Uterus (tissue), 4 donors: Measurements from ENCODE around the gene TIMM21. TPM values are rescaled to one million over a fixed set of nuclear protein-coding genes. Genes with fewer than 3 reads are reported as not detected.
A peak's percentile ranks its signal among the peaks of the same experiment; 100 is the strongest.

Experiments used
- DNase-seq, 2 donors: peaks; one replicate each; pipeline ENCODE4 v3.0.0-alpha.2; 2019 to 2020
- H3K27ac ChIP-seq, 2 donors: fragments of 200-600 bp; sonication (generic); 1 replicate in 1 of 2; 2 replicates in 1 of 2; pipeline ENCODE4 v1.5.1; 2016 to 2018
- H3K27me3 ChIP-seq, 2 donors: fragments of 200-600 bp; sonication (generic); one replicate each; pipeline ENCODE4 v1.5.1; 2018 to 2019; ENCODE audit warnings: control low read depth in 1 of 2
- H3K36me3 ChIP-seq, 2 donors: fragments of 200-600 bp; sonication (generic); one replicate each; pipeline ENCODE4 v1.5.1; 2019; ENCODE audit warnings: control low read depth in 1 of 2
- H3K4me1 ChIP-seq, 2 donors: fragments of 200-600 bp; sonication (generic); one replicate each; pipeline ENCODE4 v1.5.1; 2018 to 2019; ENCODE audit warnings: control low read depth in 1 of 2
- H3K4me3 ChIP-seq, 2 donors: fragments of 200-600 bp; sonication (generic); 1 replicate in 1 of 2; 2 replicates in 1 of 2; pipeline ENCODE4 v1.5.1; 2018 to 2019; ENCODE audit warnings: mild to moderate bottlenecking in 1 of 2
- H3K9me3 ChIP-seq, 2 donors: fragments of 200-600 bp; sonication (generic); one replicate each; pipeline ENCODE4 v1.5.1; 2019; ENCODE audit warnings: control low read depth in 1 of 2
- CTCF ChIP-seq, 4 experiments: fragments of 200-600 bp in 2 of 4; fragments of 450-650 bp in 2 of 4; sonication (generic) in 2 of 4; IDR thresholded peaks; one replicate each; pipeline ENCODE4 v1.5.1; 2016 to 2019; ENCODE audit warnings: antibody characterized with exemption in 4 of 4, mild to moderate bottlenecking in 2 of 4, moderate library complexity in 1 of 4
- POLR2A ChIP-seq, 2 donors: fragments of 450-650 bp; IDR thresholded peaks; one replicate each; pipeline ENCODE4 v1.6.1; 2016; ENCODE audit warnings: antibody characterized with exemption in 2 of 2, mild to moderate bottlenecking in 1 of 2, moderate library complexity in 1 of 2
- intact Hi-C: fragments of 100-400 bp; cut with DNase I; formaldehyde crosslinking; loops from one replicate; pipeline ENCODE4 v1.15.1; 2023; ENCODE audit warnings: low total_unique reads
- total RNA-seq, 4 donors: library from RNA; depleted of rRNA in 3 of 4; stranded (reverse); fragments of >200 nt in 3 of 4; gene quantifications; one replicate each; pipeline versions ENCODE4 v1.1.0 to v1.2.4, GENCODE V29; 2014 to 2023
- donor health status: DM: yes; HTN: yes; CAD: no.

TIMM21 gene
- total RNA-seq, 4 donors from 2014 or later, result 15.0 to 44.0 (median 17.2) TPM

- no peak overlapping the region for H3K4me3 ChIP-seq
- H3K9me3 ChIP-seq, result no peaks in the 10 kb centered on the region
- no peak for DNase-seq
- no peaks in the 10 kb centered on the region for H3K4me1 ChIP-seq
- H3K27ac ChIP-seq, result no peak overlapping the region
- TF ChIP-seq POLR2A (IDR thresholded peaks at IDR 0.05) (no peak), CTCF (IDR thresholded peaks at IDR 0.05) (no peak)
- H3K27me3 ChIP-seq, result peaks cover 0 to 3% of the 10 kb centered on the region in 2 donors
- H3K36me3 ChIP-seq, result no peaks in the 10 kb centered on the region
- intact Hi-C loops, result loop anchor here (10.0 kb wide), 1 partner anchor 360 kb away; no protein-coding TSS in a partner anchor
These were observed 46.4 kb downstream of the TIMM21 start for GRCh38 chr18:74194691-74195090.

GRCh38 chr18:74196220-74197119 is 48.1 kb downstream of the TIMM21 start:
- H3K27me3 ChIP-seq, result peaks cover 0 to 3% of the 10 kb centered on the region in 2 donors
- H3K27ac ChIP-seq, result no peak overlapping the region
- no peaks in the 10 kb centered on the region for H3K9me3 ChIP-seq
- H3K4me1 ChIP-seq, result no peaks in the 10 kb centered on the region
- TF ChIP-seq CTCF (IDR thresholded peaks at IDR 0.05) (peak; percentile 80 to 92 (median 86)), POLR2A (IDR thresholded peaks at IDR 0.05) (no peak)
- H3K36me3 ChIP-seq, result no peaks in the 10 kb centered on the region
- H3K4me3 ChIP-seq, result no peak overlapping the region
- peak; percentile 34 to 49 for DNase-seq
- intact Hi-C loops, result loop anchor here (10.0 kb wide), 1 partner anchor 358 kb away; no protein-coding TSS in a partner anchor

GRCh38 chr18:74197705-74198341 is 49.5 kb downstream of the TIMM21 start:
- Histone ChIP-seq H3K4me3 (no peak overlapping the region), H3K4me1 (no peaks in the 10 kb centered on the region), H3K9me3 (no peaks in the 10 kb centered on the region), H3K36me3 (no peaks in the 10 kb centered on the region), H3K27ac (no peak overlapping the region), H3K27me3 (no peaks in the 10 kb centered on the region)
- DNase-seq, result no peak
- intact Hi-C loops, result loop anchor here (10.0 kb wide), 1 partner anchor 357 kb away; no protein-coding TSS in a partner anchor
- no peak for TF ChIP-seq CTCF (IDR thresholded peaks at IDR 0.05)

- no peaks in the 10 kb centered on the region for H3K4me1 ChIP-seq
- H3K4me3 ChIP-seq, result no peak overlapping the region
- no peak overlapping the region for H3K27ac ChIP-seq
- TF ChIP-seq POLR2A (IDR thresholded peaks at IDR 0.05) (no peak), CTCF (IDR thresholded peaks at IDR 0.05) (no peak)
- no peaks in the 10 kb centered on the region for H3K27me3 ChIP-seq
- H3K9me3 ChIP-seq, result no peaks in the 10 kb centered on the region
- DNase-seq, result no peak
- no peaks in the 10 kb centered on the region for H3K36me3 ChIP-seq
- intact Hi-C loops, result loop anchor here (10.0 kb wide), 1 partner anchor 356 kb away; no protein-coding TSS in a partner anchor
These were observed 50.1 kb downstream of the TIMM21 start for GRCh38 chr18:74198453-74198852.

- DNase-seq, result no peak
- no peaks in the 10 kb centered on the region for H3K9me3 ChIP-seq
- H3K4me3 ChIP-seq, result no peak overlapping the region
- H3K27ac ChIP-seq, result no peak overlapping the region
- no peaks in the 10 kb centered on the region for H3K4me1 ChIP-seq
- H3K36me3 ChIP-seq, result no peaks in the 10 kb centered on the region
- TF ChIP-seq POLR2A (IDR thresholded peaks at IDR 0.05), result no peak
- no peak for TF ChIP-seq CTCF (IDR thresholded peaks at IDR 0.05)
- intact Hi-C loops, result loop anchor here (5.0 kb wide), 1 partner anchor 142 kb away; no protein-coding TSS in a partner anchor
- H3K27me3 ChIP-seq, result no peaks in the 10 kb centered on the region
These were observed 52.5 kb downstream of the TIMM21 start for GRCh38 chr18:74200780-74201179.
